A549 (cell line): Measurements from ENCODE around the gene MBNL1. TPM values are rescaled to one million over a fixed set of nuclear protein-coding genes. Genes with fewer than 3 reads are reported as not detected.
A peak's percentile ranks its signal among the peaks of the same experiment; 100 is the strongest.

Source experiments
- ATAC-seq, 2 experiments: fragments of 200-7000 bp in 1 of 2; fragments of >200 bp in 1 of 2; cut with Nextera tagmentation in 1 of 2; cut with Tn5 transposase in 1 of 2; 3 replicates each; pipeline versions ENCODE4 v1.8.0 to v1.9.1; 2018 to 2020; ENCODE audit warnings: mild to moderate bottlenecking in 1 of 2, moderate library complexity in 1 of 2
- CTCF ChIA-PET: fragments of 300-600 bp; sonication (Branson Sonifier 250); formaldehyde crosslinking; extraction: SDS; loops from one replicate; lab custom pipeline; 2021; ENCODE audit warnings: antibody characterized with exemption, inconsistent platforms; lab: Yijun Ruan, JAX
- POLR2A ChIA-PET: fragments of 350-600 bp; formaldehyde crosslinking; extraction: SDS; loops from one replicate; lab custom pipeline; 2021; ENCODE audit warnings: antibody characterized with exemption, inconsistent platforms; lab: Yijun Ruan, JAX
- DNase-seq, 2 experiments: peaks; one replicate each; pipeline versions ENCODE4 v3.0.0 to v3.0.0-alpha.2; 2011 to 2016; ENCODE audit warnings: low read depth in 1 of 2, low spot score in 1 of 2
- FAIRE-seq: peaks from 2 replicates; lab custom pipeline; 2011; peaks lifted over from hg19 to GRCh38; lab: Jason Lieb, UNC
- H3K27ac ChIP-seq, 2 experiments: fragments of >200 bp; sonication (Bioruptor Twin); formaldehyde crosslinking; 3 replicates each; pipeline ENCODE4 v1.5.1; 2016 to 2017
- H3K4me1 ChIP-seq: fragments of >200 bp; sonication (Bioruptor Twin); formaldehyde crosslinking; 3 replicates; pipeline ENCODE4 v1.6.1; 2016
- H3K4me2 ChIP-seq: fragments of >200 bp; sonication (Bioruptor Twin); formaldehyde crosslinking; 3 replicates; pipeline ENCODE4 v1.6.1; 2016
- H3K4me3 ChIP-seq: fragments of >200 bp; sonication (Bioruptor Twin); formaldehyde crosslinking; 3 replicates; pipeline ENCODE4 v1.5.1; 2016
- H3K9me3 ChIP-seq: fragments of >200 bp; sonication (Bioruptor Twin); formaldehyde crosslinking; 3 replicates; pipeline ENCODE4 v1.6.1; 2016
- BHLHE40 ChIP-seq: IDR thresholded peaks from 2 replicates; pipeline ENCODE4 v1.6.1; 2012; ENCODE audit warnings: low read depth, low read length, inconsistent platforms
- CEBPB ChIP-seq, 2 experiments: fragments of >200 bp in 1 of 2; sonication (Bioruptor Twin) in 1 of 2; formaldehyde crosslinking in 1 of 2; IDR thresholded peaks; 2 replicates each; pipeline ENCODE4 v1.6.1; 2012 to 2016
- CHD2 ChIP-seq: fragments of 150-350 bp; IDR thresholded peaks from 2 replicates; pipeline ENCODE4 v1.6.1; 2014; ENCODE audit warnings: low read length; ENCODE audit not compliant: partially characterized antibody
- CHD4 ChIP-seq: fragments of 200-600 bp; sonication (generic); IDR thresholded peaks from 2 replicates; pipeline ENCODE4 v1.6.1; 2016; ENCODE audit warnings: antibody characterized with exemption, mild to moderate bottlenecking, borderline replicate concordance
- EHF ChIP-seq: fragments of 250-450 bp; sonication (Bioruptor Pico); IDR thresholded peaks from 2 replicates; pipeline ENCODE4 v1.5.0; 2020; ENCODE audit warnings: mild to moderate bottlenecking
- EP300 ChIP-seq, 2 experiments: fragments of >200 bp; sonication (Bioruptor Twin); formaldehyde crosslinking; IDR thresholded peaks; 2 replicates in 1 of 2; 3 replicates in 1 of 2; pipeline ENCODE4 v1.6.1; 2016 to 2017
- FOSB ChIP-seq: fragments of 250-450 bp; sonication (Bioruptor Pico); IDR thresholded peaks from 2 replicates; pipeline ENCODE4 v1.5.0; 2020; ENCODE audit warnings: mild to moderate bottlenecking, moderate library complexity
- JUN ChIP-seq, 2 experiments: fragments of >200 bp; sonication (Bioruptor Twin); formaldehyde crosslinking; IDR thresholded peaks; 2 replicates in 1 of 2; 3 replicates in 1 of 2; pipeline ENCODE4 v1.6.1; 2016 to 2017
- KDM1A ChIP-seq: fragments of 200-600 bp; sonication (generic); IDR thresholded peaks from 2 replicates; pipeline ENCODE4 v1.6.1; 2016; ENCODE audit warnings: low read depth, mild to moderate bottlenecking
- KDM5A ChIP-seq: fragments of 200-600 bp; sonication (generic); IDR thresholded peaks from 2 replicates; pipeline ENCODE4 v1.6.1; 2016; ENCODE audit warnings: antibody characterized with exemption, mild to moderate bottlenecking
- MAFK ChIP-seq: fragments of 450-650 bp; IDR thresholded peaks from 2 replicates; pipeline ENCODE4 v1.6.1; 2014; ENCODE audit not compliant: partially characterized antibody
- MYC ChIP-seq: IDR thresholded peaks from 2 replicates; pipeline ENCODE4 v1.6.1; 2012; ENCODE audit warnings: mild to moderate bottlenecking, inconsistent platforms, low read length, improper control_type of control experiment, borderline replicate concordance
- PHF8 ChIP-seq: fragments of 200-600 bp; sonication (generic); IDR thresholded peaks from 2 replicates; pipeline ENCODE4 v1.6.1; 2016; ENCODE audit warnings: low read depth, mild to moderate bottlenecking, antibody characterized with exemption, moderate library complexity, borderline replicate concordance
- POLR2A ChIP-seq: IDR thresholded peaks from 2 replicates; pipeline ENCODE4 v1.6.1; 2012; ENCODE audit warnings: mild to moderate bottlenecking, low read length
- RFX5 ChIP-seq: fragments of 450-650 bp; IDR thresholded peaks from 2 replicates; pipeline ENCODE4 v1.7.1; 2014; ENCODE audit warnings: antibody characterized with exemption, mild to moderate bottlenecking, moderate library complexity
- WGBS: methylation state at CpG from one replicate; pipeline ENCODE4 v1.1.6; 2017; ENCODE audit errors: missing lambda C conversion rate; 5-methylcytosine and 5-hydroxymethylcytosine counted together
- polyA plus RNA-seq, 4 experiments: library from polyadenylated mRNA; depleted of rRNA in 3 of 4; stranded (reverse); fragments of >200 nt; fragmentation: RNase III in 1 of 4; extraction: RNeasy Plus Mini Kit Qiagen cat#74134 plus additional on column Dnase treatment in 1 of 4; gene quantifications; 2 replicates in 3 of 4; 3 replicates in 1 of 4; pipeline ENCODE4 v1.2.3, GENCODE V29; 2011 to 2017
- TF ChIP-seq, protein P1 (sequence below): fragments of >200 bp; sonication (Bioruptor Twin); formaldehyde crosslinking; IDR thresholded peaks from 3 replicates; pipeline ENCODE4 v1.6.1; 2016
- TF ChIP-seq, protein P2 (sequence below): fragments of >200 bp; sonication (Bioruptor Twin); formaldehyde crosslinking; IDR thresholded peaks from 2 replicates; pipeline ENCODE4 v1.6.1; 2016
- TF ChIP-seq, protein P3 (sequence below): fragments of 450-650 bp; IDR thresholded peaks from 2 replicates; pipeline ENCODE4 v1.6.1; 2014; ENCODE audit warnings: antibody characterized with exemption
- TF ChIP-seq, protein P4 (sequence below): fragments of 250-450 bp; sonication (Bioruptor Pico); IDR thresholded peaks from 2 replicates; pipeline ENCODE4 v1.5.0; 2021; ENCODE audit warnings: mild to moderate bottlenecking, moderate library complexity, borderline replicate concordance
- TF ChIP-seq, protein P5 (sequence below): fragments of 200-600 bp; sonication (generic); IDR thresholded peaks from 2 replicates; pipeline ENCODE4 v1.6.1; 2016; ENCODE audit warnings: antibody characterized with exemption, mild to moderate bottlenecking, moderate library complexity

MBNL1 gene
- polyA plus RNA-seq, 2 of the 4 experiments (the other 2 are of a cell fraction): 60.5 to 92.5 TPM

DNA sequence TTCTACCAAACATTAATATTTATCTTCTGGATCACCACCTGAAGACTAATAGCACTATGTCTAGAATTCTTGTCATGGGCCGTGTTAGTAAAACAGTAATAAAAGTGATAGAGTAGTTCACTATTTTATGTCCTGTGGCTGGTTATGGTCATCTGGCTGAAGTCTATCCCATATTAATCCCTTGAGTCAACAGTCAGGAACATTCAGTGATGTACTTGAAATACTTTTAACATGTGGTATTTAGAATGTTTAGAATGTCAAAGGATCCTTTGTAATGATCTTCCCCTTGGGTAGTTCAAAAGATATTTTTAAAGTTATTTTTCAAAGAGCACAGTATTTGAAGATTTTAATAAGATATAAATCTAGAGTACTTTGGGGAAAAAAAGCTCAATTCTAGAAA, 117.0 kb downstream of the MBNL1 start (continued):
- TF ChIP-seq CEBPB (IDR thresholded peaks at IDR 0.05) (peak in 1 of 2 experiments; percentile 17; a peak in 1 of 4 replicates), MAFK (no peak), BHLHE40 (no peak), KDM1A (no peak), CHD4 (no peak)
- TF ChIP-seq, all 56 proteins: peak for 6

DNA sequence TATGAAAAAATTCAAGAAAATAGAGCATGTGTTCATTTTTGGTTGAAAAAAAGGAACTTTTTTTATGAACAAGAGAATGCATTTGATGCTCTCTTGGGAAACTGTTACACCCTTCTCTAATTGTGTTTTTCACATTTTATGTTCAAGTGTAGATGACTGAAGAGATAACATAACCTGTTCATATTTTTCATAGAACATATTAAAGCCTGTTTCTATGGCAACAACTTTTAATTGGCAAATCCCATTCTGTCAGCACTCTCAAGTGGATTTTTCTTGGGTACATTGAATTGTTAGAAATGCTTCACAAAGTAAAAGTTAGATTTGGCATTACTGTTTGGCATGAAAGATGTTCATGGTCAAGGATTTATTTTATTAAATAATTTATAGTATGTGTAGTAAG, 117.5 kb downstream of the MBNL1 start:
- no peak for DNase-seq
- Histone ChIP-seq H3K9me3 (no peaks in the 10 kb centered on the region), H3K4me2 (peak overlapping the region; percentile 92), H3K27ac (peak overlapping the region; percentile 52 to 79), H3K4me1 (peaks cover 83% of the 10 kb centered on the region), H3K4me3 (no peak overlapping the region)
- ChIA-PET POLR2A (no interaction called here), CTCF (no interaction called here)
- FAIRE-seq: no peak
- TF ChIP-seq JUN (IDR thresholded peaks at IDR 0.05) (no peak), EHF (CRISPR knock-in tag) (no peak), MYC (no peak), FOSB (CRISPR knock-in tag) (no peak), KDM5A (no peak), KDM1A (no peak), POLR2A (no peak), MAFK (no peak), CHD2 (no peak), PHF8 (no peak)
- TF ChIP-seq, protein P1, sequence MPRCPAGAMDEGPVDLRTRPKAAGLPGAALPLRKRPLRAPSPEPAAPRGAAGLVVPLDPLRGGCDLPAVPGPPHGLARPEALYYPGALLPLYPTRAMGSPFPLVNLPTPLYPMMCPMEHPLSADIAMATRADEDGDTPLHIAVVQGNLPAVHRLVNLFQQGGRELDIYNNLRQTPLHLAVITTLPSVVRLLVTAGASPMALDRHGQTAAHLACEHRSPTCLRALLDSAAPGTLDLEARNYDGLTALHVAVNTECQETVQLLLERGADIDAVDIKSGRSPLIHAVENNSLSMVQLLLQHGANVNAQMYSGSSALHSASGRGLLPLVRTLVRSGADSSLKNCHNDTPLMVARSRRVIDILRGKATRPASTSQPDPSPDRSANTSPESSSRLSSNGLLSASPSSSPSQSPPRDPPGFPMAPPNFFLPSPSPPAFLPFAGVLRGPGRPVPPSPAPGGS: no peak
- TF ChIP-seq, protein P2, sequence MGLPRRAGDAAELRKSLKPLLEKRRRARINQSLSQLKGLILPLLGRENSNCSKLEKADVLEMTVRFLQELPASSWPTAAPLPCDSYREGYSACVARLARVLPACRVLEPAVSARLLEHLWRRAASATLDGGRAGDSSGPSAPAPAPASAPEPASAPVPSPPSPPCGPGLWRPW: no peak
- TF ChIP-seq, protein P3, sequence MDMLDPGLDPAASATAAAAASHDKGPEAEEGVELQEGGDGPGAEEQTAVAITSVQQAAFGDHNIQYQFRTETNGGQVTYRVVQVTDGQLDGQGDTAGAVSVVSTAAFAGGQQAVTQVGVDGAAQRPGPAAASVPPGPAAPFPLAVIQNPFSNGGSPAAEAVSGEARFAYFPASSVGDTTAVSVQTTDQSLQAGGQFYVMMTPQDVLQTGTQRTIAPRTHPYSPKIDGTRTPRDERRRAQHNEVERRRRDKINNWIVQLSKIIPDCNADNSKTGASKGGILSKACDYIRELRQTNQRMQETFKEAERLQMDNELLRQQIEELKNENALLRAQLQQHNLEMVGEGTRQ: no peak
- TF ChIP-seq, protein P4, sequence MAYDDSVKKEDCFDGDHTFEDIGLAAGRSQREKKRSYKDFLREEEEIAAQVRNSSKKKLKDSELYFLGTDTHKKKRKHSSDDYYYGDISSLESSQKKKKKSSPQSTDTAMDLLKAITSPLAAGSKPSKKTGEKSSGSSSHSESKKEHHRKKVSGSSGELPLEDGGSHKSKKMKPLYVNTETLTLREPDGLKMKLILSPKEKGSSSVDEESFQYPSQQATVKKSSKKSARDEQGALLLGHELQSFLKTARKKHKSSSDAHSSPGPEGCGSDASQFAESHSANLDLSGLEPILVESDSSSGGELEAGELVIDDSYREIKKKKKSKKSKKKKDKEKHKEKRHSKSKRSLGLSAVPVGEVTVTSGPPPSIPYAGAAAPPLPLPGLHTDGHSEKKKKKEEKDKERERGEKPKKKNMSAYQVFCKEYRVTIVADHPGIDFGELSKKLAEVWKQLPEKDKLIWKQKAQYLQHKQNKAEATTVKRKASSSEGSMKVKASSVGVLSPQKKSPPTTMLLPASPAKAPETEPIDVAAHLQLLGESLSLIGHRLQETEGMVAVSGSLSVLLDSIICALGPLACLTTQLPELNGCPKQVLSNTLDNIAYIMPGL (CRISPR knock-in tag): no peak
- ATAC-seq: no peak

DNA sequence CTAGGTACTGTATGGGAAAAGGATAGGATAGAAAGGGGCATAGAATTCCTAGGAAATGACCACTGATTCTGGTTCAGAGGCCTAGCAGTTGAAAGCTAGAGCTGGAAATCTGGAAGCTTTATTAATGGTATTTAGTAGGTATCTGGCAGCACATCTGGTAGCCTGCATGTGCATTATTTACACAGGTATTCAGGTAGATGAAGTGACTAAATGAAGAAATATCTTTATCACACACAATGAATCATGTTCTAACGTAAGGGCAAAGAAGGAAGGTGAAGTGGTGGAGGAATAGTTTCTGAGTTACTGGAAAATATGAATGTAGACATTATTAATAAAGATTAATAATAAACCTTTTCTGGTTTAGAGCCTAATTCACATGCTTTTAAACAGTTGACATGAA, 119.9 kb downstream of the MBNL1 start:
- TF ChIP-seq JUN (IDR thresholded peaks at IDR 0.05) (no peak), RFX5 (no peak), EP300 (IDR thresholded peaks at IDR 0.05) (no peak)
- TF ChIP-seq, protein P5, sequence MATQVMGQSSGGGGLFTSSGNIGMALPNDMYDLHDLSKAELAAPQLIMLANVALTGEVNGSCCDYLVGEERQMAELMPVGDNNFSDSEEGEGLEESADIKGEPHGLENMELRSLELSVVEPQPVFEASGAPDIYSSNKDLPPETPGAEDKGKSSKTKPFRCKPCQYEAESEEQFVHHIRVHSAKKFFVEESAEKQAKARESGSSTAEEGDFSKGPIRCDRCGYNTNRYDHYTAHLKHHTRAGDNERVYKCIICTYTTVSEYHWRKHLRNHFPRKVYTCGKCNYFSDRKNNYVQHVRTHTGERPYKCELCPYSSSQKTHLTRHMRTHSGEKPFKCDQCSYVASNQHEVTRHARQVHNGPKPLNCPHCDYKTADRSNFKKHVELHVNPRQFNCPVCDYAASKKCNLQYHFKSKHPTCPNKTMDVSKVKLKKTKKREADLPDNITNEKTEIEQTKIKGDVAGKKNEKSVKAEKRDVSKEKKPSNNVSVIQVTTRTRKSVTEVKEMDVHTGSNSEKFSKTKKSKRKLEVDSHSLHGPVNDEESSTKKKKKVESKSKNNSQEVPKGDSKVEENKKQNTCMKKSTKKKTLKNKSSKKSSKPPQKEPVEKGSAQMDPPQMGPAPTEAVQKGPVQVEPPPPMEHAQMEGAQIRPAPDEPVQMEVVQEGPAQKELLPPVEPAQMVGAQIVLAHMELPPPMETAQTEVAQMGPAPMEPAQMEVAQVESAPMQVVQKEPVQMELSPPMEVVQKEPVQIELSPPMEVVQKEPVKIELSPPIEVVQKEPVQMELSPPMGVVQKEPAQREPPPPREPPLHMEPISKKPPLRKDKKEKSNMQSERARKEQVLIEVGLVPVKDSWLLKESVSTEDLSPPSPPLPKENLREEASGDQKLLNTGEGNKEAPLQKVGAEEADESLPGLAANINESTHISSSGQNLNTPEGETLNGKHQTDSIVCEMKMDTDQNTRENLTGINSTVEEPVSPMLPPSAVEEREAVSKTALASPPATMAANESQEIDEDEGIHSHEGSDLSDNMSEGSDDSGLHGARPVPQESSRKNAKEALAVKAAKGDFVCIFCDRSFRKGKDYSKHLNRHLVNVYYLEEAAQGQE: no peak
- TF ChIP-seq, protein P3: no peak

More for the DNA sequence above, 119.9 kb downstream of the MBNL1 start:
- no peaks in the 10 kb centered on the region for H3K9me3 ChIP-seq
- H3K4me2 ChIP-seq: peak overlapping the region; percentile 24
- peaks cover 91% of the 10 kb centered on the region for H3K4me1 ChIP-seq
- WGBS: 43% methylated on average over 1 of the region's 1 CpG
- ATAC-seq (no peak), FAIRE-seq (no peak), DNase-seq (no peak)
- ChIA-PET POLR2A (interaction anchor here (0.9 kb wide), 1 partner anchor 10 kb away, joined by 3 read pairs; no protein-coding TSS in a partner anchor), CTCF (interaction anchor here (0.8 to 1.6 kb wide), 2 partner anchors 11 to 12 kb away, joined by 3 to 5 read pairs; no protein-coding TSS in a partner anchor)
- H3K4me3 ChIP-seq: no peak overlapping the region
- peak overlapping the region; percentile 24 to 79; a peak in 2 of 6 replicates for H3K27ac ChIP-seq
